Measurements from ENCODE around the gene RGMA.

GRCh38 chr15:93107646-93108045 is 18.6 kb upstream of the RGMA start:
- TF ChIP-seq POLR2AphosphoS5 (IDR thresholded peaks at IDR 0.05; ENCODE audit: low read depth, low read length) (no peak), TAF1 (IDR thresholded peaks at IDR 0.05; ENCODE audit: borderline replicate concordance, low read depth, low read length) (no peak)

Data from GM12892 (cell line).